ENCODE results near the gene PELI2.

The PELI2 gene

DNA sequence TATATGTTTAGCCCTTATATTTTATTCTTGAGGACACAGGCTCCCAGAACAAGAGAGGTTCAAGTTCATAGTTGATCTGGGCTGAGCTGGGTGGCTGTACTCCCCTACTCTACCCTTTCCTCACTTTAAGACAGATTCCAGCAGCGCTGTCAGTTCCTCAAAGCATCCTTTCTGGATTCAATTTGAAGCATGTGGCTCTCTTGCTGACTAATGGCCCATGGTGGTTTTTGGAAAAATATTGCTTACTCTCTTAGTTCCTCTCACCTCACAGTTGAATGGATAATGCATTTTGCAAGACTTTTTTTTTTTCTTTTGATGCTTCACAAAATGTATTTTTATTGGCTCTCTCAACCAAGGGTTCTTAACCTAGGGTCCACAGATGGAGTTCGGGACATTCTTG, 4.1 kb downstream of the PELI2 start:
- no peaks in the 10 kb centered on the region for H3K36me3 ChIP-seq (ENCODE audit: control insufficient read depth, insufficient read depth, low read length)
- peaks cover 41% of the 10 kb centered on the region for H3K4me1 ChIP-seq (ENCODE audit: control insufficient read depth, insufficient read depth, low read length)
- H3K9ac ChIP-seq (ENCODE audit: low read length), result no peak overlapping the region

DNA sequence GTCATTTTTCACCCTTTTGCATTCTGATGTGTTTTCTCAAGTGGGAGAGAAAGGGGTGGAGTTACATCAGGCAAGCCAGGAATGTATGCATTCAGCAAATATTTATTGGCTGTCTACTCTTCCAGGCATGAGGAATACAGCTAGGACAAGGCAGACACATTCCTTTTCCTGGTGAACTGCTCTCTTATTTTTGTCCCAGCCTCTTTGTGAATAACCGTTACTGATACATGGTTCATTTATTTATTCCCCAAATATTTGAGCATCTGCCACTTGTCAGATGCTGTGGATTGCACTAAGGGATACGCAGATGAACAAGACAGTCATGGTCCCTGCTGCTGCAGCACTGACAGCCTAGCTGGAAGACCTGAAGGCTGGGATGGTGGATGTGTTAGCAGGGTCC, 6.1 kb downstream of the PELI2 start:
- Histone ChIP-seq H3K36me3 (ENCODE audit: control insufficient read depth, insufficient read depth, low read length) (no peaks in the 10 kb centered on the region), H3K9ac (ENCODE audit: low read length) (no peak overlapping the region), H3K4me3 (ENCODE audit: low read length) (no peak overlapping the region), H3K9me3 (ENCODE audit: control insufficient read depth, low read length) (no peaks in the 10 kb centered on the region), H3K27me3 (ENCODE audit: control insufficient read depth, insufficient read depth, low read length) (no peaks in the 10 kb centered on the region), H3K4me1 (ENCODE audit: control insufficient read depth, insufficient read depth, low read length) (peaks cover 48% of the 10 kb centered on the region)

More for the DNA sequence above, 4.1 kb downstream of the PELI2 start:
- Histone ChIP-seq H3K9me3 (ENCODE audit: control insufficient read depth, low read length) (no peaks in the 10 kb centered on the region), H3K4me3 (ENCODE audit: low read length) (no peak overlapping the region), H3K27me3 (ENCODE audit: control insufficient read depth, insufficient read depth, low read length) (no peaks in the 10 kb centered on the region)

DNA sequence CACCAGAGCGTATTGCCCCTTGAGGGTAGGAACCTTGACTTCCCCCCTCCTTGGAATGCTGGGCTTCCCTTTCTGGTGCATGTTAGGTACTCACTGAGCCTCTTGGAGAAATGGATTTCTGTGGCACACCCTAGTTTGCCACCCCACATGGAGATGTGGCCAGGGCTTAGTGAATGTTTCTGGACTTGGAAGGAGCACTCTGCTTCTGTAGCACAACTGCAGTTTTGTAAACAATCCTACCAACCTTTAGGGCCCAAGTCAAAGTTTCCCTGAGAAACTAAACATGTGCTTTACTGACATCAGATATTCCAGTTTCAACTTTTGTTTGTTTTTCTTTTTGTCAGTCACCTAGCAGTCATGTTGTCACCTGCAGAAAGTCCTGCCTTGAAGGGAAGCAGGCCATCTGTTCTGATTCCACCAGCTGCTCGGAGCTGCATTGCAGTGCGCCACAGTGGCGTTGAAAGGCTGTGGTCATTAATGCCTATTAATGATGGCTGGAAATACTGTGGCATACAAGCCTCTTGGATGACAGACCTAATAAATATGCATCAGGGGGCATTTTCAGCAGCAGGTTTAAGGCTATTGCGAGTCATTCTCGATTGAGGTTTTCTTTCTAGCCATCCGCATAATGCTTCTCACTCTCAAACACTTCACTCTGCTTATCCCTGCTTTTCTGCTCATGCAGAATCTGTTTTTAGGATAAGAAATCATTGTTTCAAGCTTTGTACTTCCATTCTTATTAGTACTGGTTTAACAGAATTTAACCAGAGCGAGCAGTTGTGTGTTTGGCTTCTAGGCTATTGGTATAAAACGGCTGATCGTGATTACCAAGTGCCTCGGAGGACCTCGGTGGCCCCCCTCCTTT, 7.8 kb downstream of the PELI2 start:
- H3K36me3 ChIP-seq (ENCODE audit: control insufficient read depth, insufficient read depth, low read length), result no peaks in the 10 kb centered on the region
- no peaks in the 10 kb centered on the region for H3K9me3 ChIP-seq (ENCODE audit: control insufficient read depth, low read length)
- H3K27me3 ChIP-seq (ENCODE audit: control insufficient read depth, insufficient read depth, low read length), result no peaks in the 10 kb centered on the region
- H3K4me1 ChIP-seq (ENCODE audit: control insufficient read depth, insufficient read depth, low read length), result peaks cover 55% of the 10 kb centered on the region
- H3K4me3 ChIP-seq (ENCODE audit: low read length), result no peak overlapping the region
- no peak overlapping the region for H3K9ac ChIP-seq (ENCODE audit: low read length)

DNA sequence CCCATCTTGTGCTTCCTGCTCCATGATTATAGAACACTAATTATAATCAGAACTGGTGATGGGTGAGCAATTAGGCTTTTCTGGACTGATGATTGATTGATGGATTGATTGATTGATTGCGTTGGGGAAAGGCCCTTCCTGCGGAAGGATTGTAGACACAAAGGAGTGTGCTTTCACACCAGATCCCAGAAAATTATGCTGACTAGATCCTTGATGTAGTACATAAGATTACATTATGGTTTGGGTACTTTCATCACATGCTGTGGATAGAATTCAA, 8.4 kb downstream of the PELI2 start:
- H3K36me3 ChIP-seq (ENCODE audit: control insufficient read depth, insufficient read depth, low read length), result no peaks in the 10 kb centered on the region
- H3K27me3 ChIP-seq (ENCODE audit: control insufficient read depth, insufficient read depth, low read length), result no peaks in the 10 kb centered on the region
- H3K4me1 ChIP-seq (ENCODE audit: control insufficient read depth, insufficient read depth, low read length), result peaks cover 60% of the 10 kb centered on the region
- no peak overlapping the region for H3K4me3 ChIP-seq (ENCODE audit: low read length)
- H3K9ac ChIP-seq (ENCODE audit: low read length), result no peak overlapping the region
- H3K9me3 ChIP-seq (ENCODE audit: control insufficient read depth, low read length), result no peaks in the 10 kb centered on the region

DNA sequence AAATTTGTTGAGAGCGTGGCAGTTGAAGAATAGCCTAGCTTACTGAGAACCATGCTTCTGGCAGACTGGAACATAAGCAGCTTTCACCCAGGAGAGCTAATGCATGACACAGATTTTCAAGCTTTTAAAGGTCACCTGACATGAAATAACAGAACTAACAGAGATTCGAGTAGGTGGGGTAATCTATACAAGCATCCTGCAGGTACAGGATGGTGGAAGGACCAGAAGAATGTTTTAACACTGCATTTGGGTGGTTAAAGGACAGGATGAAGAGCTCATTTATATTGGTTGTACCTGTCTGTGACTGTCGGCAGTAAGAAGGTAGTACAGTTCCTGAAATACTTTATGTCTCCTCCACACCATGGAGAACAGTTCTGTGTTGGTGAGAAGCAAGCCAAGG, 8.9 kb downstream of the PELI2 start:
- H3K27me3 ChIP-seq (ENCODE audit: control insufficient read depth, insufficient read depth, low read length), result no peaks in the 10 kb centered on the region
- H3K9ac ChIP-seq (ENCODE audit: low read length), result no peak overlapping the region
- no peaks in the 10 kb centered on the region for H3K36me3 ChIP-seq (ENCODE audit: control insufficient read depth, insufficient read depth, low read length)
- H3K4me1 ChIP-seq (ENCODE audit: control insufficient read depth, insufficient read depth, low read length), result peaks cover 66% of the 10 kb centered on the region
- H3K4me3 ChIP-seq (ENCODE audit: low read length), result no peak overlapping the region
- no peaks in the 10 kb centered on the region for H3K9me3 ChIP-seq (ENCODE audit: control insufficient read depth, low read length)

DNA sequence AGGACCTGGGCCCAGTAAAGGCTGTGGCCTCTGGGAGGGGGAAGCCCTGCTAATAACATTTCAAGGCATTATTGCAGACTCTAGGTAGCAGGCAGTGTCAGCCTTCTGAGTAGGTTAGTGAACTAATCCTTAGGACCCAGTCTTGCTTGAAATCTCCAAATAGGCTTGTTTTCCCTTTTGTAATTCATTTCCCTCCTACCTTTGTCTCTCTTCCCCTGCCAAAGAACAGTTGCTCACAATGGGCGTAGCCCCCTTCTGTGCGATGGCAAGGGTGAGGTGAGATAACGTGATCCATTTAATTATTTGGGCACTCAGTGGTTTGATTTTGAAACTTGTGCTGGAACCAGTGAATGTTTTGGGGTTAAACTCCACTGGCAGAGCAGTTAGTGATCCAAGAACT, 10.9 kb downstream of the PELI2 start:
- Histone ChIP-seq H3K27me3 (ENCODE audit: control insufficient read depth, insufficient read depth, low read length) (no peaks in the 10 kb centered on the region), H3K9ac (ENCODE audit: low read length) (no peak overlapping the region), H3K4me1 (ENCODE audit: control insufficient read depth, insufficient read depth, low read length) (peaks cover 60% of the 10 kb centered on the region), H3K9me3 (ENCODE audit: control insufficient read depth, low read length) (no peaks in the 10 kb centered on the region), H3K4me3 (ENCODE audit: low read length) (no peak overlapping the region), H3K36me3 (ENCODE audit: control insufficient read depth, insufficient read depth, low read length) (no peaks in the 10 kb centered on the region)

DNA sequence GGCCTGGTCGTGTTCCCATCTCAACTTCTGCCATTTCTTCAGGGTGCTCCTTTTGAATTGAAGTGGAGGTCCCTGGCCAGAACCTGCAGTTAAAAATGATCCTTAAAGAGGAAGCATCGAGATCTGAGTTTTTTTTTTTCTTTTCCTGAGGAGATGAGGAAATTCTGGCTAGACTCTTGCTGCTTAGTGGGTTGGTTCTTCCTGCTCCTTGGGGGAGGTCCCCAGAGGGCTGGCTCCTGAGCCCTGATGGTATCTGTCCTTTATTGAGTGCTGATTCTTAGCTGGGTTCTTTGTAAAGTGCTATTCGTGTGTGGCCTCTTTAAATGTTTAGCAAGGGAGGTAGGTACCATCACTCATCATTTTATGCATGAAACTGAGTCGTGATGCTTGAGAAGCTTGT, 11.7 kb downstream of the PELI2 start:
- no peaks in the 10 kb centered on the region for H3K27me3 ChIP-seq (ENCODE audit: control insufficient read depth, insufficient read depth, low read length)
- no peaks in the 10 kb centered on the region for H3K36me3 ChIP-seq (ENCODE audit: control insufficient read depth, insufficient read depth, low read length)
- peak overlapping the region; percentile 36 for H3K9ac ChIP-seq (ENCODE audit: low read length)
- H3K9me3 ChIP-seq (ENCODE audit: control insufficient read depth, low read length), result no peaks in the 10 kb centered on the region
- no peak overlapping the region for H3K4me3 ChIP-seq (ENCODE audit: low read length)
- peaks cover 53% of the 10 kb centered on the region for H3K4me1 ChIP-seq (ENCODE audit: control insufficient read depth, insufficient read depth, low read length)

DNA sequence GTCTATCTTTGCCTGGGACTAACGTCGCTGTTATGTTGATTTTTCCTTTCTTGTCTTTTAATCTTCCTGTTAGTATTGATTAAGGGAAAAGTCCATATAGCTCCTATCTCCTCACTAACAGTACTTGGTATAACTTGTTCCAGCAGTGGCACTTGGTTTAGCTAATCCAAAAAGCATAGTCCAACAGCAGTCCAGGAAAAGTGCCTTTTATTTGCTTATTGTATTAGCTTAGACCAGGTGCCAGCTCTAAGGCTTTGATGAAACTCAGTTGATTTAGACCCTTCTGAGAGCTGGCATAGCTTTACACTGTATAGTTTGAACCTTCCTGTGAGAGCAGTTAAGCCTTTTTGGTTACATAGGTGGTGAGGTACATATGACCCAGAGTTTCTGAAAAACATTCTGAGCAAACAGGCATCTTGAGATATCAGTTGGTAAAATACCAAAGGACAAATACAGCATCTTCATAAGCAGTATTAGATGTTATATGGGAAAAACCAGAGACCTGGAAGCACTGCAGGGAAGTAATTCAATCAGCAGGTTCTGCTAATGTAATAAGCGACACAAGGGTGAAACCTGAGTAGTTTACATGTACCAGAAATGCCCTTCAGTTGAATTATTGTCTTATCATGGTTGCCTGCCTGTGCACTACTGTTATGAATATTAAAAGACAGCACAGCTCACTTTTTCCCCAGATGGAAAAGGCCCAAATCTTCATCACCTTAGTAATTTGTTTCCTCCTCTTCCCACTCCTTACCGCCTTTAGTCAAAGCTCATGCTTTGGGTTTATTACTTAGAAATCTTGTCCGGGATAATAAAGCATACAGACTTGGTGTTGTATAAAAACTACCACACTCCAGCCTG, 13.0 kb downstream of the PELI2 start:
- Histone ChIP-seq H3K27me3 (ENCODE audit: control insufficient read depth, insufficient read depth, low read length) (no peaks in the 10 kb centered on the region), H3K4me1 (ENCODE audit: control insufficient read depth, insufficient read depth, low read length) (peaks cover 50% of the 10 kb centered on the region), H3K36me3 (ENCODE audit: control insufficient read depth, insufficient read depth, low read length) (no peaks in the 10 kb centered on the region), H3K4me3 (ENCODE audit: low read length) (no peak overlapping the region), H3K9ac (ENCODE audit: low read length) (no peak overlapping the region), H3K9me3 (ENCODE audit: control insufficient read depth, low read length) (no peaks in the 10 kb centered on the region)

DNA sequence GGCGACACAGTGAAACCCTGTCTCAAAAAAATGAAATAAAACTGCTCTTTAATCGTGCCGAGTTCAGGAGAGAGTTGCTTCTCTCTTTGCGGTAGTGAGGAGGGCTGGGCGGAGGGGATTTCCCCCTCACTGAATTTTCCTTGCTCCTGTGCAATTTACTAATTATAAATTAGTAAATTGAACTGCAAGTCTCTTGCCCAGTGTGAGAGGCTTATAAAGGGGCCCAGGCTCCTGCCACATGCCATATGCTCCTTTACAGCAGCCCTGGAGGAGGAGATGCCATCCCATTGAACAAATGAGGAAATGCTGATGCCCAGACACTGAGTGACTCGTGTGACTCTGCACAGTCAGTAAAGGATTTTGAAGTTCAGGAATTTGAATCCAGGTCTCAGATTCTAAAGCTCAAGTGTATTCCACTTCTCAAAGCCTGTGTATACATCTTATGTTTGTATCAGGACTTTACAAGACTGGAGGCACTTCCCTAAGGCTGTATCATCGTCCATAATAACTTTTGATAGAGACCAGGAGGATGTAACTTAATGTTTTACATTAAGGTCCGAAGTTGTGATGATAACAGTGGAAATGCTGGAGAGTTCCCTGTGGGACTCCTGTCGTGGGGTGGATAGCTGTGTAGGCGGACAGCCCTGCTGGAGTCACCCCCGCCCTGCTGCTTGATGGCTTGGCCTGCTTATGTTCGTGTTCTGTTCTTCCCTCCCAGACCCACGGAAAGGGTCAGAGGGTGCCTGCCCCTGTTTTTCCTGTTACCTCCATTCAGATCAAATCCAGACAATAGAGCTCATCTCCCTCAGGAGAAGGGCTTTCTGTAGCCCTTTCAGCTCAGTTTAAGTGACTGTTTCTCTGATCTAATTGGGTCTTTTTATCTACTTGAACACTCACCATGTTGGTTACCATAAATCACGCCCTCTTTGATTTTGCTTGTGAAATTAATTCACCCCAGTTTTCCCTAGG, 13.9 kb downstream of the PELI2 start:
- Histone ChIP-seq H3K9me3 (ENCODE audit: control insufficient read depth, low read length) (no peaks in the 10 kb centered on the region), H3K27me3 (ENCODE audit: control insufficient read depth, insufficient read depth, low read length) (no peaks in the 10 kb centered on the region), H3K4me3 (ENCODE audit: low read length) (no peak overlapping the region), H3K4me1 (ENCODE audit: control insufficient read depth, insufficient read depth, low read length) (peaks cover 47% of the 10 kb centered on the region), H3K36me3 (ENCODE audit: control insufficient read depth, insufficient read depth, low read length) (no peaks in the 10 kb centered on the region), H3K9ac (ENCODE audit: low read length) (no peak overlapping the region)

DNA sequence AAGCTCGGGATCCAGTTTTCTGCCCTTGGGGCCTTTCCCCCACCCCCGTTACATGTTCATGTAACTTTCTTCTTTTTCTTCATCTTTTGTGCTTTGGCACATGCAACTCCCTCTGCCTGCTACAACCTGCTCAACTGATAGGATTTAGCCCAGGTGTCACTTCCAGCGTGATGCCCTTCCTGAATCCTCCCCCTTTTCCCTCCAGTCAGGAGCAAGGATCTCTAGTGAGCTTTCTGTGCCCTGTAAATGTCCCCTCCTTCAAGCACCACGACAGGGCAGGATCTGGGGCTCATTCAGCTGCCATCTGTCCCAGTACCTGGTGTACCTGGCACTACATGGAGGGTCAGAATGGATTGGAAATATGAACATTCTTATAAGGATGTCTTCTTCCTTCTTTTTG, 15.3 kb downstream of the PELI2 start:
- peaks cover 44% of the 10 kb centered on the region for H3K4me1 ChIP-seq (ENCODE audit: control insufficient read depth, insufficient read depth, low read length)

DNA sequence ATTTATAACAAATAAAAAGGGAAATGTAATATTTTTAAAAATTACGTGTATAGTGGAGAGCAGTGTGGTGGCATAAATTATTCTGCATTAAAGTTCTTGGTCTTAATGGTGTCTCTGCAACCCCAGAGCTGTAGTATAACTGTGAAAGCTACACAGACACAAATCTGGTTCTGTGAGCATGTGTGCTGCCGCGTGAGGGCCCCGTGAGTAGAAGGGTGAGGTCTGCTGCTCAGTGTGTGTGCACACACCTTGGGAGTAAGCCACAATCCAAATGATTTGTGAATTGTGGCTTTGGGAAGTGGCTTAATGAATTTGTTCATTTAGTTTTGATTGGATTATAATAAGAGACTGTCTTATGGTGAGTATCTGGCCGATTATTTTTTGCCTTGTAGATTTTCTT, 16.8 kb downstream of the PELI2 start:
- no peaks in the 10 kb centered on the region for H3K36me3 ChIP-seq (ENCODE audit: control insufficient read depth, insufficient read depth, low read length)
- H3K4me3 ChIP-seq (ENCODE audit: low read length), result no peak overlapping the region
- H3K4me1 ChIP-seq (ENCODE audit: control insufficient read depth, insufficient read depth, low read length), result peaks cover 29% of the 10 kb centered on the region
- H3K9me3 ChIP-seq (ENCODE audit: control insufficient read depth, low read length), result no peaks in the 10 kb centered on the region
- no peak overlapping the region for H3K9ac ChIP-seq (ENCODE audit: low read length)
- H3K27me3 ChIP-seq (ENCODE audit: control insufficient read depth, insufficient read depth, low read length), result no peaks in the 10 kb centered on the region

More for the DNA sequence above, 15.3 kb downstream of the PELI2 start:
- no peaks in the 10 kb centered on the region for H3K9me3 ChIP-seq (ENCODE audit: control insufficient read depth, low read length)
- H3K4me3 ChIP-seq (ENCODE audit: low read length), result no peak overlapping the region
- no peaks in the 10 kb centered on the region for H3K36me3 ChIP-seq (ENCODE audit: control insufficient read depth, insufficient read depth, low read length)
- H3K27me3 ChIP-seq (ENCODE audit: control insufficient read depth, insufficient read depth, low read length), result no peaks in the 10 kb centered on the region
- no peak overlapping the region for H3K9ac ChIP-seq (ENCODE audit: low read length)

All from mucosa of stomach (tissue), 1 donor.